ENCODE results near the gene GDPD5. TPM values are rescaled to one million over a fixed set of nuclear protein-coding genes. Genes with fewer than 3 reads are reported as not detected.

Gene GDPD5
- polyA plus RNA-seq, 1 experiment: 7.7 TPM

DNA sequence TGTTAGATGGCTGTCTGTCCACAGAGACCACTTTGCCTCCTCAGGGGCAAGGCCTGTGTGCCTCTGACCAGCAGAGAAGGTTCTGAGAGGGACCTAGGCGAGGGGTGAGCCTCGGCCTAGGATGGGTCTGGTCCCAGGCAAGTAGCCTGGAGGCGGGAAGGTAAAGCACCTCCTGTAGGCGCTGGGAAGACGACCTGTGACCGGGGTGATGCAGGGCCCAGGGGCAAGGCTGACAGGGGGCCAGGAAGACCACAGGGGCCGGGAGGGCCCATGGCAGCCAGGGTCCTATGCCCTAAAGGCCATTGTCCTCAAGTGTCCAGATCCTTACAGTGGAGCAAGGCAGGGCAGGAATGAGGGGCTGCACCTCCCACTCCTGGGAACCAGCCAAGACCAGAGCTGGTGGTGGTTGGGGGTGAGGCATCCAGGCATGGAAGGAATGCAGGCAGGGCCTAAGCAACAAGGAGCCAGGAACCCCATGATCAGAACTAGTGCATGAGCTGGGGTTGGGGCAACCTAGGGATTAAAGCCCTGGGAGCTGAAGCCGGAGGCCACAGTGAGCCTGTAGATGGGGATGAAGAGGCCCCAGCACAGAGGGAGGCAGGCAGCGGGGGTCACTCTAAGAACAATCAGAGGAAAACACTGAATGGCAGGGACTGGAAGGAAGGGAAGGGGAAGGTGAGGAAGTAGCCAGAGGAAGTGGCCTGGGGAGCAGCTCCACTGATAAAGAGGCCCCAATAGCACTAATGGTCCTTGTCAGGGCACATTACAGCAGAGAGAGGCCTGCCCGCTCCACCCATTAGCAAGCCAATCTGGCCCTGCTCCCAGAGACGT, 59.8 kb downstream of the GDPD5 start:
- TF ChIP-seq, protein P1, sequence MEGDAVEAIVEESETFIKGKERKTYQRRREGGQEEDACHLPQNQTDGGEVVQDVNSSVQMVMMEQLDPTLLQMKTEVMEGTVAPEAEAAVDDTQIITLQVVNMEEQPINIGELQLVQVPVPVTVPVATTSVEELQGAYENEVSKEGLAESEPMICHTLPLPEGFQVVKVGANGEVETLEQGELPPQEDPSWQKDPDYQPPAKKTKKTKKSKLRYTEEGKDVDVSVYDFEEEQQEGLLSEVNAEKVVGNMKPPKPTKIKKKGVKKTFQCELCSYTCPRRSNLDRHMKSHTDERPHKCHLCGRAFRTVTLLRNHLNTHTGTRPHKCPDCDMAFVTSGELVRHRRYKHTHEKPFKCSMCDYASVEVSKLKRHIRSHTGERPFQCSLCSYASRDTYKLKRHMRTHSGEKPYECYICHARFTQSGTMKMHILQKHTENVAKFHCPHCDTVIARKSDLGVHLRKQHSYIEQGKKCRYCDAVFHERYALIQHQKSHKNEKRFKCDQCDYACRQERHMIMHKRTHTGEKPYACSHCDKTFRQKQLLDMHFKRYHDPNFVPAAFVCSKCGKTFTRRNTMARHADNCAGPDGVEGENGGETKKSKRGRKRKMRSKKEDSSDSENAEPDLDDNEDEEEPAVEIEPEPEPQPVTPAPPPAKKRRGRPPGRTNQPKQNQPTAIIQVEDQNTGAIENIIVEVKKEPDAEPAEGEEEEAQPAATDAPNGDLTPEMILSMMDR (IDR thresholded peaks at IDR 0.05; ENCODE audit: insufficient read depth, low read depth, low read length): peak; percentile 9; the same call in 1 of the 2 replicates

DNA sequence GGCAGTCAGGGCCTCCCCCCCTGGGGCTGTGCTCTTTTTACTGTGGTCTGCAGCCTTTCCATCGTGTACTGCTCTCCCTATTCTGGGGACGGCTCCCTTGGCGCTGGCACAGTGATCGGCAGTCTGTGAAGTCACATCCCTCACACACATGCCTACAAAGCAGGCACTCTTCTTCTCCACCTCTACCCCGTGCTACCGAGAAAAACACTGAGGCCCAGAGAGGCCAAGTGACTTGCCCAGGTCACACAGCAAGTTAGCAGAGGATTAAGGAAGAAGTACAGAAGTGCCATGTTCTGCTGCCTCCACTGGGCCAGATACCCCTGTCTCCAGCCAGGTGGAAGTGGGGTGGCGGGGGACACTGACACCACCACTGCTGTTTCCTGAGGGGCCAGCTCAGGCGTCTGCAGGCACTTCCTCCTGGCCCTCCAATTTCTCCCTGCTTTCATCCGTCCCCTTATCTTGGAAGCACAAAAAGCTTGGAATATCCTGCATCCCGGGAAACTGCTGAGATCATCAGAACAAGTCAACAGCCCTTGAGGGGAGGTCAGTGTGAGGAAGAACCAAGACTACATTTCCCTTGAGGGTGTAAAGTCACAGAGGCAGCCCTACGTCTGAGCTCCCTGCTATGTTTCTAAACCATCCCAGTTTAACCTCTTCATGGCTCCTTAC, 62.5 kb downstream of the GDPD5 start:
- Histone ChIP-seq H3K4me3 (ENCODE audit: low read depth, low read length) (no peak overlapping the region), H3K27me3 (ENCODE audit: control insufficient read depth, insufficient read depth, low read length) (no peaks in the 10 kb centered on the region), H3K36me3 (ENCODE audit: control insufficient read depth, insufficient read depth, low read length) (no peaks in the 10 kb centered on the region)
- TF ChIP-seq, protein P1 (IDR thresholded peaks at IDR 0.05; ENCODE audit: insufficient read depth, low read depth, low read length): no peak
- POLR2A ChIA-PET: no interaction called here
- CTCF ChIA-PET: interaction anchor here (0.8 to 2.4 kb wide), 3 partner anchors 12 to 75 kb away, joined by 3 to 14 read pairs (median 4); no protein-coding TSS in a partner anchor
- no peak for DNase-seq (ENCODE audit: low read depth)

More for the DNA sequence above, 59.8 kb downstream of the GDPD5 start:
- H3K36me3 ChIP-seq (ENCODE audit: control insufficient read depth, insufficient read depth, low read length): no peaks in the 10 kb centered on the region
- no peak overlapping the region for H3K4me3 ChIP-seq (ENCODE audit: low read depth, low read length)
- H3K27me3 ChIP-seq (ENCODE audit: control insufficient read depth, insufficient read depth, low read length): no peaks in the 10 kb centered on the region
- CTCF ChIA-PET: interaction anchor here (0.7 to 3.0 kb wide), 4 partner anchors 11 to 66 kb away, joined by 3 to 14 read pairs (median 6); no protein-coding TSS in a partner anchor
- POLR2A ChIA-PET: interaction anchor here (0.5 kb wide), 1 partner anchor 54 kb away, joined by 3 read pairs; no protein-coding TSS in a partner anchor
- no peak for DNase-seq (ENCODE audit: low read depth)

- POLR2A ChIA-PET: no interaction called here
- TF ChIP-seq, protein P1 (IDR thresholded peaks at IDR 0.05; ENCODE audit: insufficient read depth, low read depth, low read length): no peak
- CTCF ChIA-PET: interaction anchor here (1.7 to 2.2 kb wide), 2 partner anchors 14 to 16 kb away, joined by 7 to 9 read pairs; no protein-coding TSS in a partner anchor
- no peak for DNase-seq (ENCODE audit: low read depth)
- H3K27me3 ChIP-seq (ENCODE audit: control insufficient read depth, insufficient read depth, low read length): no peaks in the 10 kb centered on the region; the same call in 1 of the 2 replicates
- no peak overlapping the region for H3K4me3 ChIP-seq (ENCODE audit: low read depth, low read length)
- no peaks in the 10 kb centered on the region for H3K36me3 ChIP-seq (ENCODE audit: control insufficient read depth, insufficient read depth, low read length)
These were observed 63.6 kb downstream of the GDPD5 start for GRCh38 chr11:75462117-75462653.

- H3K36me3 ChIP-seq (ENCODE audit: control insufficient read depth, insufficient read depth, low read length): peaks cover 1% of the 10 kb centered on the region
- ChIA-PET POLR2A (no interaction called here), CTCF (interaction anchor here (1.0 to 2.2 kb wide), 3 partner anchors 10 to 15 kb away, joined by 3 to 9 read pairs (median 7); no protein-coding TSS in a partner anchor)
- H3K4me3 ChIP-seq (ENCODE audit: low read depth, low read length): no peak overlapping the region
- no peak for DNase-seq (ENCODE audit: low read depth)
- no peaks in the 10 kb centered on the region; the same call in 1 of the 2 replicates for H3K27me3 ChIP-seq (ENCODE audit: control insufficient read depth, insufficient read depth, low read length)
- TF ChIP-seq, protein P1 (IDR thresholded peaks at IDR 0.05; ENCODE audit: insufficient read depth, low read depth, low read length): no peak
These were observed 64.6 kb downstream of the GDPD5 start for GRCh38 chr11:75461151-75461550.

Measured in BJ (cell line).